HG03280 (cell line): ENCODE results near the gene METTL1.

Experiments used
- ATAC-seq: cut with Tn5 transposase; IDR thresholded peaks from one replicate; pipeline ENCODE4 v1.9.1; 2021; ENCODE audit warnings: mild to moderate bottlenecking, moderate library complexity; ENCODE audit not compliant: unreplicated experiment

Gene METTL1

DNA sequence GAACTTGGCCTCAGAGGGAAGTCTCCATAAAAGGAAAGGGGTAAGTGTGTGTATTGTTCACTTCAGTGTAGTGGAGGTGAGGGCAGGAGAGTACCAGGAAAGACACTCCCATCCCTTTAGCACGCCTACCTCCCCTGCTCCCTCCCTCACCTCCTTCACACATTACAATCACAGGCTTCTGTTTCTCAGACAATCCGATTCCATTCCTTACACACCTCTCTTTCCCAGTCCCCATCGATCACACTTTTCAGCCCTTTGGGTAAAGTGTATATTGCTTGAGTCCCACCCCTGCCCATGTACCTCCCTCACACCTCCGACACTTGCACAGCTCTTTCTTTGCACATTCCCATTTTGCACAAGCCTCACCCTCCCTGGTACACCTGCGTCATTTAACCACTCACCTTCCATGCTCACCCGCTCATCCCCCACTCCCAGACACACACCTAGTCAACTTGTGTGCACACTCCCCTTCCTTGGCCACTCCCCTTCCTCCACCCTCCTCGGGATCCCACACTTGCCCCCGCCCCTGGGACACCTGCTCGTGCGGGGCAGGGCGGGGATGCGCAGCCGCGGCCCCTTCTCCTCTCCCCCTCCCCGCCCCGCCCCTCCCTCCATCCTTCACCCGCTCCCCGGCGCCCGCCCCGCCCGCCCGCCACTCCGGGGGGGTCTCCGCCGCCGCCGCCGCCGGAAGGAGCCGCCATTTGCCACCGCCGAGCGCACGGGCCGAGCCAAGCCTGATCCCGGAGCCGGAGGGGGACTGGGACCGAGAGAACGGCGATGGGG is 17.3 kb downstream of the METTL1 start, which contains the start of gene MARCHF9:
MARCHF9 (plus strand) TSS at position 693 of the 783 bp plus-strand sequence. CDS start 426 bp downstream, outside the sequence.
- ATAC-seq = peak; percentile 31

DNA sequence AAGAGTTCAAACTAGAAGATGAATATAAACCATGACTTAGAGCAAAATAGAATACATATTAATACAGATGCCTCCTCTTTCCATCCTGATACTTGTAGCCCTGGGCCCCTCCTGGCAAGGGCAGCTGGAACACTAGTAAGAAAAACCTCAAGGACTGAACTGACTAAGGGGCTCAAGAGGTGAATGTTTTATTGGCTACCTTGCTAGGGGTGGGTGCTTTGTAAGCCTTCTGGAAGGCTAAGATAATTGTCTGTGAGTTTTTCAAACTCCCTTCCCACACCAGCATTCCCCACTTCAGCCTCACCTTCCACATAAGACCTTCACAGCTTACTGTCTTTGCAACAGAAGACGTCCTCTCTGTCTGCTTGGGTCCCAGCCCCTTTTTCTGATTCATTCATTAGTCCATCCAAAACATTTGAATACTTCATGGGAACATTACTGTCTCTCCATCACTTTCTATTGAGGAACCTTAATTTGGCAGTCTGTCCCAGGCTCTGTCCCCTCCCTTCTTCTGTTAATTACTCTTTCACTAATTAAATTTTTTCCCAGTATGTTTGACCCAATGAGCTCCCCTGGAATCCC is 18.1 kb downstream of the METTL1 start:
- no peak for ATAC-seq

DNA sequence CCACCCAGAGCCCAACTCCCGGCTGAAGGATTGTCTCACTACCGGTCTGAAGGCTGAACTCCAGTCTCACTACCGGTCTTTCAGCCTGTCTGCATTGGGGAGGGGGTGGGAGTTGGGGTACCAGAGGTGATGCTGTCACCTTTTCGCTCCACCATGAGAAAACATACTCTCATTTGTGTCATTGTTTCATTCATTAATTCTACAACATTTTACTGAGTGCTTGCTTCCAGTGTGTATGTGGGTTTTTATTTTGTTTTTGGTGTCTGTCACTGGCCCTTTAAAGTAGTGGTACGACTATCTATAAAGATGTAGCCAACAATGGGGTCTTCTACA is 19.3 kb downstream of the METTL1 start:
- no peak for ATAC-seq

DNA sequence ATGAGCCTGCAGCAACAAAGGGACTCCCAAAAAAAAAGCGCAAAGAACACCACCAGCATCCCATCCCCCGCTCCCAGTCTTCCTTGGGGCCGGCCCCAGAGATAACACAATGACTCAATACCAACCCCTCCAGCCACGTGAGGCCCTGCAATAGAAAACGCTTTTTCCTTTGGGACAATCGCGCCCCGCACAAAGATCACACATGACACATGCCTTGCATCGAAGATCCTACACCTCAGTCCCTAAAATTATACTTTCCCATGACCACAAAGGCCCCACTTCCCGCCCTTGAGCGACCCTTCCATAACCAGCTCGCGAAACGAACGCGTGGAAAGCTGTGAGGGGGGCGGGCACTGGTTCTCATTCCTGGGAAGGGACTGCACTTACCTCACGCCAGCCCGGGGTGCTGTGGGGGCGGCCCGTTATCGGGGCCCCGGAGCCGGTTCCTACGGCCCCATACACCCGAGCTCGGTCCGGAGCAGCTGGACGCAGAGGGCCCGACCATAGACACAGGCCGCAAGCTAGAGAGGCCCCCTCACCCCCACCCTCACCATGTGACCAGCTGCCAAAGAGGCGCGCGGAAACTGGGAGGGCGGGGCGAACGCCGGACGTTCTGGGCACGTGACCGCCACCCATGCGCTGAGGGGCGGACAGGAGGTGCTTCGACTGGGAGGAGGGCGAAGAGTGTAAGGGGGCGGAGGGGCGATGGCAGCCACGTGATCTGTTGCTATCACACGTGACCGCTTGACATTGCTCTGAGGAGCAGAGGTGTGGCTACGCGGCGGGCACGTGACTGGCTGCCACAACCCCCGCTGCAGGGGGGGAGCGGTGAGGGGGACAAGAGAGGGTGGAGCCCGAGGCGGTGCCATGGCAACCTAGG is 19.9 kb downstream of the METTL1 start, which contains the start of gene CDK4:
CDK4 (minus strand) TSS at position 523 of the 880 bp plus-strand sequence. CDS start 593 bp downstream, outside the sequence.
- ATAC-seq = peak; percentile 72

DNA sequence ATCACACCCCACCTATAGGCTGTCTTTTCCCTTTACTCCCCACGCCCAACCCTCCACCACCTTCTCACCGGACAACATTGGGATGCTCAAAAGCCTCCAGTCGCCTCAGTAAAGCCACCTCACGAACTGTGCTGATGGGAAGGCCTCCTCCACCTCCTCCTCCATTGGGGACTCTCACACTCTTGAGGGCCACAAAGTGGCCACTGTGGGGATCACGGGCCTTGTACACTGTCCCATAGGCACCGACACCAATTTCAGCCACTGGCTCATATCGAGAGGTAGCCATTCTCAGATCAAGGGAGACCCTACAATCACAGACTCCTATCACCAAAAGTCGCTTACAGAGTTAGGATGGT is 20.5 kb downstream of the METTL1 start:
- ATAC-seq = no peak

DNA sequence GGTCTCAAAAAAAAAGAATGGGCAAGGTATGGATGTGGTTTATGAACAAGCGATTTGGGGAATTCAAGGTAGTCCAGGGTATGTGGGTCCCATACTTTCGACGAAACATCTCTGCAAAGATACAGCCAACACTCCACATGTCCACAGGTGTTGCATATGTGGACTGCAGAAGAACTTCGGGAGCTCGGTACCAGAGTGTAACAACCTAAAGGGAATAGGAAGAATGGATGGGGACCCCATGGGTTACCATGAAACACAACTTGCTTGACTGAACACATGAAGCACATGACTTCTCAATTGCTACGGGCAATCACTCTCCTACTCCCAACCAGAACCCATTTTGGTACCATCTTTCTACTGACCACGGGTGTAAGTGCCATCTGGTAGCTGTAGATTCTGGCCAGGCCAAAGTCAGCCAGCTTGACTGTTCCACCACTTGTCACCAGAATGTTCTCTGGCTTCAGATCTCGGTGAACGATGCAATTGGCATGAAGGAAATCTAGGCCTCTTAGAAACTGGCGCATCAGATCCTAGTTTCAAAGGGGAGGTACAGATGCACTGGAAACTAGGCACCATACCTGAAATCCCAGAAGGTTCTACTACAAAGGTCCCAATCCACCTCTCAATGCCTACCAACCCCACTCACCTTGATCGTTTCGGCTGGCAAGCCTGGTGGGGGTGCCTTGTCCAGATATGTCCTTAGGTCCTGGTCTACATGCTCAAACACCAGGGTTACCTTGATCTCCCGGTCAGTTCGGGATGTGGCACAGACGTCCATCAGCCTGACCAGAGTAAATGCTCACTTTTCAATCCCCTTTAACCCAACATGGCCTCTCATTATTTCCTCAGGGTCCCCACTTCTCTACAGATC is 21.1 kb downstream of the METTL1 start:
- no peak for ATAC-seq

DNA sequence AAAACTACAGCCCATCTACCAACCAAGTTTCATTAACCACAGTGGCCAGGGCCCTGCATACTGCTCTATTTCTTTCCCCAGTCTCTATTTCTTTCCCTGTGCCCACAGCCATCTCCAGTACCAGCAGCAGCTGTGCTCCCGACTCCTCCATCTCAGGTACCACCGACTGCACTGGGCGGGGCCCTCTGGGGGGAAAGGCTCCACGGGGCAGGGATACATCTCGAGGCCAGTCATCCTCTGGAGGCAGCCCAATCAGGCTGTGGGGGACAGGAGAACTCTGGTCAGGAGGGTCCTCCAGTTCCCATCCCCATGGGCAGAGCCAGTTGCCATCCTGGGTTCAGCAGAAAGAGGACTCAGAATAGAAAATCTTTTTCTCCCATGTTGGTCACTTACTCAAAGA is 22.8 kb downstream of the METTL1 start:
- ATAC-seq = no peak

DNA sequence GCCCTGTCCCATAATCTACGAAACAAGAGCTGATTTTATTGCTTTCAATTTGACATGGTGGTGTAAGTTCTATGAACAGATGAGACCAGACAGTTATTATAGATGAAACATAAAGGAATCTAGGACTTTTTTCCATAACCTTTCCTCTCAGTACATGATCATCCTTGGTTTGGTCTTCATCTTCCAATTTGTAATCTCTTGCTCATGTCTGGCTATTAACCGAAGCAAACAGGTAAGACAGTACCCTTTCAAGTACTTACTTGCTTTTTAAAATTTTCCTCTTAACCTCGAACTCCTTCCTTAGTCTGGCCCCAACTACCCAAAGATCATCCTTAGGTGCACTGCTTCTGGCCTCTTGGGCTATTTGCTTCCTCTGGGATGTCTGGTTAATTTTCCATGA is 25.9 kb downstream of the METTL1 start:
- no peak for ATAC-seq

DNA sequence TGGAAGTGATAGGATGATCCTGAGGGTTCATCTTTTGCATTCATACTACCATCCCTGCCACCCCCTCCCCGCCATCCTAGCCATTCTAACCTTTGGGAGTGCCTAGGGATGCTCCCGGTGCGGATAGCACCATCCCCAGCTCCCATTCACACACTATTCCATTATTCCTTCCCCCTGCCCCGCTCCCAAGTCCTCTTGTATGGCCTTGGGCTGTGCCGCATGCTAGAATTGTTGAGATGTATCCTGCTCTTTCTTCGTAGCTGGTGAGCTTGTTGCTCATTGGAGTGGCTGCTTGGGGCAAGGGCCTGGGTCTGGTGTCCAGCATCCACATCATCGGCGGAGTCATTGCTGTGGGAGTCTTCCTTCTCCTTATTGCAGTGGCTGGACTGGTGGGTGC is 26.4 kb downstream of the METTL1 start:
- ATAC-seq = no peak

DNA sequence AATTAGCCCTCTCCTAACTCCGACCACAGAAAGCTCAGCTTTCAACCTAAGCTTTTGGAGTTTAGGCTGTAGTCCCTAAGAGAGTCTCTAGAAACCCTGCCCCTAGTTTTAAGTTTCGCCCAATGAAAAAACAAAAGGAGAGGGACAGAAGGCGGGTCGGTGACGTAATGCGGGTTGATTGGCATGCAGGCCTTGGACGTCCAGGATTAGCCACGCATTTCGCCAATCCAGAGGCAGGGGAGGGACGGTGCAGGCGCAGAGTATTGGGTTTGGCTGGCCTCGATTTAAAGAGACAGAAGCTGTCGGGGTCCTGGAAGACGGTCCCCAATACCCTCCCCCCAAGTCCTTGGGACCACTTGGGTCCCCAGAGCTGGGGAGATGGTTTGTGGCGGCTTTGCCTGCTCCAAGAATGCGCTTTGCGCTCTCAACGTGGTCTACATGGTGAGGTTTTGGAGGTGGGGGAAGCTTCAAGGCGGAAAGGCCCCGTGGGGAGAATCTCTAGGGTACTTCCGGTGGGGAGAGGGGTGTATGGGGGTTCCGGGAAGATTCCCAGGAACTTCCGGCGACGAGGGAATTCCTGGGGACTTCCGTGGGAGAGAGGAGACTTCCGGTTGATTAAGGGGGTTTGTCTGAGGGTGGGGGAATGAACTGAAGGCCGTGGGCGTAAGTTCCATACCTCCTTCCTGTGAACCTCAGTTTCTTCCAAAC is 27.0 kb downstream of the METTL1 start, which contains the start of gene TSPAN31:
TSPAN31 (plus strand) TSS at position 263 of the 708 bp plus-strand sequence; CDS start at position 379, 116 bp downstream.
- ATAC-seq = peak; percentile 90

DNA sequence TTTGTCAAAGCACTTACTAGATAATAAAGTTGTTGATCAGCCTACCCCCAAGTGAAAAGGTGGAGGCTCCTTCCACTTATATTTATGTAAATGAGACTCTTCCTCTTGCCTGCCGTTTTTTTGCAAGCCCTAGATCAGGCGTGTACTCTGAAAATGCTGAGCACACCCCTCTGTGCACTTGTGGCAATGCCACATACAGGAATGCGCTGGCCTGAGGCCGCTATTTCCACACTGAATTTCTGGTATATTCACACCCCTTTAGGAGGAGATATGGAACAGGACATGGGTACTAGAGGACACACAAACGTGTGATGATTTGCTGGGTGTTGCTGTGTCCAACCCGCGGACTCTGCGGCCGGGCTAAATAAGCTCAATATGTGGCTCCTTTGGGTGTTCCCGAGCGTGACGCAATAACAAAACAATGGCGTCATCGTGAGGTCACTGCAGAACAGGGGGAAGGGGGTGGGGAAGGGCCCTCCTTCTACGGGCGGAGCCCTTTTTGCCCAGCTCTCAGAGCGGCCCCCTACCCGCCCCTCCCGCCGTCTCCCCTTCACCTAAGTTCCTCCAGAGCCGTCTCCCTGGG is 27.6 kb downstream of the METTL1 start:
- ATAC-seq = peak; percentile 36

DNA sequence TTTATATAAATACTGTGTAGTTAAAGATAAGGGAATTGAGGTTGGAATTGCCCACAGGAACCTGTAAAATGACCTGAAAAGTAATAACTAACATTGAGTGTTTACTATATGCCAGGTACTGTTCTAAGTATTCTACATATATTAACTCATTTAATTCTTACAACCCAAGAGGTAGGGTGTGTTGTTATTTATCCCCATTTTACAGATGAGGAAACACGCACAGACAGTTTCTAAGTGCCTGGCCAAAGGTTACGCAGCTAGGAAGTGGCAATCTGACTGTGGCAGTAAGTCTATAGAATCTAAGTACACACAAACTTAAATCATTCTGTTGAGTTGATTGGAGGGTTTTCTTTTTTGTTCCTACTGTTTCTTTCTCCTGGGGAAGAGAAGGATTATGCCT is 28.1 kb downstream of the METTL1 start:
- no peak for ATAC-seq

DNA sequence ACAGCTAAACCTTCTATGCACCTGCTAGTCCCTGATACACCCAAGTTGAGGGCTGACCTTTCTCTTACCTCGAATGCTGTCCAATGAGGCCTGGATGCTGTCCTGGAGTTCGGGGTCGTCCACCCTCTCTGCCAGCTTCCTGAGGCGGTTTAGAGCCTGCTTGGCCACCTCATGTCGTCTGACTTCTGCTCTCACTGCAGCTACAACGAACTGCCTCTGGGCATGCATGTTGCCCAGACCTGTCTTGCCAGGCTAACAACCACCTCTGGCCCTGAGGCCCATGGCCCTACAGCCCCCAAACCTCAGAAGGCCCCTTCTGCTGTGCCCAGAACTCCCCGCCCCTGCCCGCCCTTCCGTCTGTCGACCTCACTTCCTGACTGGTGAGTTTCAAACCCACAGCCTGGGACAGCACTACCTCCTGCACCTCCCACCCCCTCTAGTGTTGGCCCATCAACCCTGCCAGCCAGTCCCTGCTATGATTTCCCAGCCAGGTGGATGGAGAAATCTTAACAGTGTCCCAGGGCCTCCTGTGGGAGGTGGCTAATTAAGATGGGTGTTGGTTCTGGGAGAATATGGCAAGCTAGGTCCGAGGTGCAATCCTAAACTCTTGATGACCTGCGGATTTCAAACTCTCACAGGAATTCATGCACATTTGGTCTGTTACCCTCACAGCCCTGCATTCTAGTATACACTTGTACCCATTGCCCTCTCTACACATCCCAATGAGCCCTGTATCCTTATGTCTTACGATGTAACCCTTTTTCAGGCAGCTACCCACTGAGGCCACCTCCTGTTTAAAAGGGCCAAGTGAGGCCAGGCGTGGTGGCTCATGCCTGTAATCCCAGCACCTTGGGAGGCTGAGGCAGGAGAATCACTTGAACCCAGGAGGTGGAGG is 29.8 kb downstream of the METTL1 start:
- peak; percentile 55 for ATAC-seq

DNA sequence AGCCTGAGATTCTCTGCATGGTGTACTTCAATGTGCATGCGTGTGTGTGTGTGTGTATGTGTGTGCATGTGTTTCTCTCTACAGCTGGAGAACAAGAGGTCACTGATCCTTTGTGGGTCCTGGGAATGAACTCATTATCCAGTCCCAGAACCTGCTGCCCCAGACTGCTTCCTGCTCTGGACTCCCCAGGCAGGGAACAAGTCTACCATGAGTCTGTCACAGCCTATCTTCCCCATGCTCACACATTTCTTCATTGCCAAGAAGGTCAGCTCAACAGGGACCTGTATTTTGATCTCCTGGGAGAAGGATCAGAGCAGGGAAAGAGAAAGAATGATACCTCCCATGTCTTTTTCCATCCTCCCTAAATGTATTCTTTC is 30.5 kb downstream of the METTL1 start:
- ATAC-seq = no peak

DNA sequence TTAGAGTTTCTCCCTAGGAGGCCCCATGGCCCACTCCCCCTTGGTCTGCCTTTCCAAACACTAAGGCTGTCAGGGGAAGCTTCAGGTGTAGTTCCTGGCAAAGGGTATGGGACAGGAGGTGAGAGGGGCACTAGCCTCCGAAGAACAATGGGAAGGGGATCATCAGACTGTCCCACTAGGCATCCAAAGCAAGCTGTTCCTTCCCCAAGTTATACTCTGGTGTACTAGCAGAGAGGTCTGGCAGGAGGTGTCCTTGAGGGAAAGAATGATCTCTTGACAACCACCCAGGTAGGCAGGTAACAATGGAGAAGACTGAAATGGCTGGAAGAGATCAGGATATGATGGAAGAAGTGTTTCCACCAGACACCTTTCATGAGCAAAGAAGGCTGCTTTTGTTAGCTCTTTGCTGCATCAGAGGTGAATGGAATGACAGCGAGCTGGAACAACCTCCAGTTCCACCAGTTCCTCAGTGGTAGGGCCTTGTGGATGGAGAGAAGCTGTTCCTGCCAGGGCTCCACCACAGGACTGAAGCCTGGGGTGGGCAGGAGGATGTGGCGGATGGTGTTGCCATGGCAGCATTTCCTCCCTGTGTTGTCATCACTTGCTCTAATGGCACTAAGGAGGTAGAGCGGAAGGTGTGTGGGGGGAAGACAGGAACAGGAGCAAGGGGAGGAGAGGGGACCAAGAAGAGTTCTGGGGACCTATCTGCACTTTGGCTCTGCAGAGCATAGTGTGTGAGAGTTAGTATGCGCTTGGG is 31.1 kb downstream of the METTL1 start:
- ATAC-seq = peak; percentile 47

DNA sequence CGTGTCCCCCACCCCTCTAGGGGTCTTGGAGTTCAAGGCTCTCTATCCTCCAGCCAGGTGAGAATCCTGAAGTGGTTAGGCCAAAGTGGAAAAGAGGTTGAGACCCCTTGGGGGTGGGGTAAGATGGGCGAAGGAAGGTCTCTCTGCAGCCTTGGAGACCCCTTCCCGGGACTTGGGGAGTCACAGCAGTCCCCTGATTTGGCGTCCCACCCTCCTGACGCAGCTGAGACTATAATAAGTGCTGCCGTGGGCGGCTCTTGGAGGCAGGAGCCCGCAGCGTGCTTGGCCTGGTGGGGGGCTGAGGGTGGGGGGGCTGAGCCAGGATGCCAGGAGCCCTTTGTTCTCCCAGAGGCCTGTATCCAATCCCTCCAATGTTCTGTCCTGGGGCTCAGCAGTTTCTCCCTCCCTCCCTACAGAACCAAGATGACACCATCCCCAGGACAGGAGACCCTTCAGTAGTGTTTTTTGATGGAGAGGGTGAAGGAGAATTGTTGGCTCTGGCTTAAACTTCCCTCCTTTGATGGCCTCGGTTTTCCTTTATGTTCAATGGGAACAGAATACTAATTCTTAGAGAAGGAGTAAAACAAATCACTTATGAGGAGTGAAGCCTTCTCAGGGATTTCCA is 31.9 kb downstream of the METTL1 start:
- ATAC-seq = no peak

DNA sequence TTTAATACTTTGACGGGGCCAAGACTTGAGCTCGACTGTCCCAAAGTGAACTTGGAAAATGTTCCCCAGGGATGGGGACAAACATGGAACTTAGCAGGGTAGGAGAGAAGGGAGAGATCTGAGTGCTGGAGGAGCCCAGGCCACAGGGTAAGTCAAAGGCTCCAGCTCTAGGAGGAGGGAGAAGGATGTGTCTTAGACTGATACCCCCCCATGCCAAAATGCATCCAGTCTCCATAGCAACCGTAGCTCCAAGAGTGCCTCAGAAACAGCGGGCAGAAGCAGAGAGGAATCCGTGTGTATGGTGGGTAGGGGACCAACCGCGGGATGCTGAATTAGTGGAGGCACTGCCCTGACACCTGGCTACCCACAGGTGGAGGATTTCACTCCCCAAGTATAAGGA is 32.5 kb downstream of the METTL1 start:
- ATAC-seq = no peak
